HepG2 (cell line): ENCODE measurements around the gene TTC39C. TPM values are rescaled to one million over a fixed set of nuclear protein-coding genes. Genes with fewer than 3 reads are reported as not detected.

Experiments used
- AFF4 ChIP-seq: sonication (generic); formaldehyde crosslinking; IDR thresholded peaks from 2 replicates; pipeline ENCODE4 v1.4.0; 2020; ENCODE audit warnings: missing genetic modification reagents
- CENPBD1 ChIP-seq: sonication (generic); formaldehyde crosslinking; IDR thresholded peaks from 2 replicates; pipeline ENCODE4 v1.8.0; 2022; ENCODE audit warnings: missing genetic modification reagents, low read depth, mild to moderate bottlenecking, borderline replicate concordance
- E2F5 ChIP-seq: sonication (generic); formaldehyde crosslinking; conservative IDR thresholded peaks from 2 replicates; pipeline ENCODE4 v1.4.0; 2020; ENCODE audit warnings: missing genetic modification reagents
- EED ChIP-seq: sonication (generic); formaldehyde crosslinking; IDR thresholded peaks from 2 replicates; pipeline ENCODE4 v1.5.0; 2020; ENCODE audit warnings: mild to moderate bottlenecking, missing genetic modification reagents
- EZH2 ChIP-seq: conservative IDR thresholded peaks from 2 replicates; pipeline ENCODE4 v1.6.1; 2012; ENCODE audit warnings: mild to moderate bottlenecking, low read depth, low read length, moderate library complexity
- FOXA3 ChIP-seq: IDR thresholded peaks from 2 replicates; pipeline ENCODE4 v1.6.1; 2016; ENCODE audit warnings: missing genetic modification reagents, missing compliant biosample characterization
- MAFF ChIP-seq: IDR thresholded peaks from 2 replicates; pipeline ENCODE4 v1.6.1; 2011; ENCODE audit warnings: low read depth, low read length, improper control_type of control experiment
- NR1H2 ChIP-seq: sonication (generic); formaldehyde crosslinking; IDR thresholded peaks from 2 replicates; pipeline ENCODE4 v1.8.1; 2022; ENCODE audit warnings: low read depth, missing genetic modification reagents, borderline replicate concordance
- RFXANK ChIP-seq: IDR thresholded peaks from 2 replicates; pipeline ENCODE4 v1.6.1; 2016
- SIN3B ChIP-seq: fragments of 150-350 bp; IDR thresholded peaks from 2 replicates; pipeline ENCODE4 v1.6.1; 2014; ENCODE audit warnings: low read length
- SNAPC2 ChIP-seq: sonication (generic); formaldehyde crosslinking; IDR thresholded peaks from 2 replicates; pipeline ENCODE4 v1.8.1; 2022; ENCODE audit warnings: mild to moderate bottlenecking, missing genetic modification reagents
- U2AF1 ChIP-seq: fragments of 200-400 bp; formaldehyde crosslinking; optimal IDR thresholded peaks from 2 replicates; pipeline ENCODE3; 2017; ENCODE audit warnings: mild to moderate bottlenecking, low read depth, low read length
- UBTF ChIP-seq: sonication (generic); formaldehyde crosslinking; IDR thresholded peaks from 2 replicates; pipeline ENCODE4 v1.4.0; 2020; ENCODE audit warnings: mild to moderate bottlenecking, missing genetic modification reagents
- YEATS4 ChIP-seq: sonication (generic); formaldehyde crosslinking; IDR thresholded peaks from 2 replicates; pipeline ENCODE4 v1.4.0; 2020; ENCODE audit warnings: missing genetic modification reagents, borderline replicate concordance
- ZFP36L1 ChIP-seq: sonication (generic); formaldehyde crosslinking; IDR thresholded peaks from 2 replicates; pipeline ENCODE4 v1.8.0; 2022; ENCODE audit warnings: mild to moderate bottlenecking, missing genetic modification reagents, moderate library complexity
- ZNF256 ChIP-seq: sonication (generic); formaldehyde crosslinking; conservative IDR thresholded peaks from 2 replicates; pipeline ENCODE4 v1.4.0; 2020; ENCODE audit warnings: missing genetic modification reagents
- ZNF569 ChIP-seq: sonication (generic); formaldehyde crosslinking; IDR thresholded peaks from 2 replicates; pipeline ENCODE4 v1.5.0; 2020; ENCODE audit warnings: mild to moderate bottlenecking, missing genetic modification reagents, moderate library complexity, borderline replicate concordance
- ZNF768 ChIP-seq: sonication (generic); formaldehyde crosslinking; IDR thresholded peaks from 2 replicates; pipeline ENCODE4 v1.4.0; 2020; ENCODE audit warnings: missing genetic modification reagents
- ZNF775 ChIP-seq: sonication (generic); formaldehyde crosslinking; IDR thresholded peaks from 2 replicates; pipeline ENCODE4 v1.4.0; 2020; ENCODE audit warnings: missing genetic modification reagents, mild to moderate bottlenecking, moderate library complexity, borderline replicate concordance
- polyA plus RNA-seq, 8 experiments: library from polyadenylated mRNA; depleted of rRNA in 3 of 8; stranded (reverse) in 7 of 8; unstranded in 1 of 8; fragments of >200 nt; fragmentation: Illumina TruSeq in 4 of 8; extraction: Trizol in 4 of 8; gene quantifications; 2 replicates each; pipeline versions ENCODE4 v1.2.1 to v1.2.3, GENCODE V29; 2011 to 2016; ENCODE audit warnings: low read depth in 4 of 8, missing spikeins in 1 of 8, mixed read lengths in 1 of 8; ENCODE audit not compliant: insufficient read depth in 1 of 8
- total RNA-seq, 5 experiments: library from RNA; depleted of rRNA; stranded (reverse); fragments of >200 nt; fragmentation: Illumina TruSeq; extraction: Trizol; gene quantifications; 2 replicates each; pipeline ENCODE4 v1.2.3, GENCODE V29; 2016; ENCODE audit warnings: low read depth in 1 of 5

The TTC39C gene
- total and polyA plus RNA-seq, 2 of the 13 experiments (the other 11 are each of a cell fraction or from before 2014, with no cell fraction given), result 19.1 to 25.9 TPM

GRCh38 chr18:24051031-24051947 is 36.7 kb downstream of the TTC39C start (continued):
- TF ChIP-seq NR1H2 (CRISPR knock-in tag) (0 out of 2 replicates have a peak, but pooled peaks have one; percentile 47), UBTF (CRISPR knock-in tag) (peak; percentile 54), EZH2 (no peak), ZNF256 (no peak), SIN3B (no peak), FOXA3 (CRISPR knock-in tag) (peak; percentile 89), AFF4 (no peak), CENPBD1 (CRISPR knock-in tag) (no peak), E2F5 (CRISPR knock-in tag) (no peak), RFXANK (CRISPR knock-in tag) (no peak), ZNF775 (peak; percentile 43; the same call in 1 of the 2 replicates), ZNF768 (CRISPR knock-in tag) (no peak), EED (CRISPR knock-in tag) (no peak), MAFF (peak; percentile 45), YEATS4 (CRISPR knock-in tag) (peak; percentile 34; the same call in 1 of the 2 replicates), U2AF1 (no peak), SNAPC2 (CRISPR knock-in tag) (peak; percentile 59; the same call in 1 of the 2 replicates), ZNF569 (CRISPR knock-in tag) (no peak), ZFP36L1 (no peak)
